ENCODE measurements around the gene APOL2.
A peak's percentile ranks its signal among the peaks of the same experiment; 100 is the strongest.

APOL2 gene

GRCh38 chr22:36235585-36235984 is 3.7 kb downstream of the APOL2 start:
- no peak overlapping the region for H3K4ac ChIP-seq (ENCODE audit: low read depth in 1 of 2, low read length in 2 of 2)
- no peak overlapping the region for H2AK5ac ChIP-seq (ENCODE audit: low read length, severe bottlenecking)
- H2BK120ac ChIP-seq (ENCODE audit: low read depth, low read length): no peak overlapping the region
- peak overlapping the region; percentile 91 for H3K9ac ChIP-seq (ENCODE audit: low read length)
- peaks cover 31% of the 10 kb centered on the region for H3K4me1 ChIP-seq (ENCODE audit: control insufficient read depth, insufficient read depth, low read depth, low read length)
- H3K79me1 ChIP-seq (replicated peaks; ENCODE audit: low read length, poor library complexity, severe bottlenecking): peaks cover 21% of the 10 kb centered on the region
- peaks cover 28 to 56% of the 10 kb centered on the region in 2 experiments for H3K36me3 ChIP-seq (ENCODE audit: control insufficient read depth in 1 of 2, insufficient read depth in 2 of 2, low read depth in 1 of 2, low read length in 2 of 2)
- H2AFZ ChIP-seq (ENCODE audit: low read depth, low read length): no peak overlapping the region
- H4K8ac ChIP-seq (ENCODE audit: low read length): no peak overlapping the region
- no peak overlapping the region for H3K18ac ChIP-seq (ENCODE audit: low read depth in 1 of 2, low read length in 2 of 2)
- no peak overlapping the region for H3K27ac ChIP-seq (ENCODE audit: low read length, poor library complexity, severe bottlenecking)
- no peak overlapping the region for H2BK12ac ChIP-seq (ENCODE audit: low read length in 2 of 2)
- H3K27me3 ChIP-seq (ENCODE audit: control insufficient read depth in 1 of 2, insufficient read depth in 1 of 2, low read length in 2 of 2): no peaks in the 10 kb centered on the region
- H3K4me2 ChIP-seq (ENCODE audit: low read length, poor library complexity, severe bottlenecking): no peak overlapping the region
- H3K23ac ChIP-seq (ENCODE audit: low read length in 2 of 2): no peak overlapping the region
- no peak overlapping the region for H3K14ac ChIP-seq (ENCODE audit: low read length in 2 of 2)
- DNase-seq: no peak
- H2BK5ac ChIP-seq (ENCODE audit: low read depth, low read length, poor library complexity, severe bottlenecking): no peak overlapping the region
- H4K91ac ChIP-seq (ENCODE audit: low read length): no peak overlapping the region
- H3K9me3 ChIP-seq (ENCODE audit: control insufficient read depth, low read length): no peaks in the 10 kb centered on the region
- WGBS: 90% methylated on average over 3 of the region's 3 CpGs
- no peak overlapping the region for H2BK15ac ChIP-seq (ENCODE audit: low read depth, poor library complexity, severe bottlenecking)
- H3K4me3 ChIP-seq (ENCODE audit: insufficient read depth in 1 of 2, low read depth in 1 of 2, low read length in 2 of 2): peak overlapping the region in 1 of 2 experiments; percentile 86

- H3K27ac ChIP-seq (ENCODE audit: low read length, poor library complexity, severe bottlenecking): no peak overlapping the region
- no peak for DNase-seq
- H3K4ac ChIP-seq (ENCODE audit: low read depth in 1 of 2, low read length in 2 of 2): no peak overlapping the region
- H3K27me3 ChIP-seq (ENCODE audit: control insufficient read depth in 1 of 2, insufficient read depth in 1 of 2, low read length in 2 of 2): no peaks in the 10 kb centered on the region
- H3K18ac ChIP-seq (ENCODE audit: low read depth in 1 of 2, low read length in 2 of 2): no peak overlapping the region
- 95% methylated on average over 2 of the region's 2 CpGs for WGBS
- H3K4me3 ChIP-seq (ENCODE audit: insufficient read depth in 1 of 2, low read depth in 1 of 2, low read length in 2 of 2): peak overlapping the region in 1 of 2 experiments; percentile 26
- no peaks in the 10 kb centered on the region for H3K9me3 ChIP-seq (ENCODE audit: control insufficient read depth, low read length)
- no peak overlapping the region for H2BK5ac ChIP-seq (ENCODE audit: low read depth, low read length, poor library complexity, severe bottlenecking)
- H2AK5ac ChIP-seq (ENCODE audit: low read length, severe bottlenecking): no peak overlapping the region
- peaks cover 29% of the 10 kb centered on the region for H3K4me1 ChIP-seq (ENCODE audit: control insufficient read depth, insufficient read depth, low read depth, low read length)
- H4K91ac ChIP-seq (ENCODE audit: low read length): no peak overlapping the region
- H2AFZ ChIP-seq (ENCODE audit: low read depth, low read length): no peak overlapping the region
- no peak overlapping the region for H3K4me2 ChIP-seq (ENCODE audit: low read length, poor library complexity, severe bottlenecking)
- no peak overlapping the region for H2BK15ac ChIP-seq (ENCODE audit: low read depth, poor library complexity, severe bottlenecking)
- H2BK12ac ChIP-seq (ENCODE audit: low read length in 2 of 2): no peak overlapping the region
- no peak overlapping the region for H3K23ac ChIP-seq (ENCODE audit: low read length in 2 of 2)
- H4K8ac ChIP-seq (ENCODE audit: low read length): no peak overlapping the region
- H3K79me1 ChIP-seq (replicated peaks; ENCODE audit: low read length, poor library complexity, severe bottlenecking): peaks cover 23% of the 10 kb centered on the region
- peaks cover 35 to 63% of the 10 kb centered on the region in 2 experiments for H3K36me3 ChIP-seq (ENCODE audit: control insufficient read depth in 1 of 2, insufficient read depth in 2 of 2, low read depth in 1 of 2, low read length in 2 of 2)
- peak overlapping the region in 1 of 2 experiments; percentile 38 for H3K14ac ChIP-seq (ENCODE audit: low read length in 2 of 2)
- no peak overlapping the region for H2BK120ac ChIP-seq (ENCODE audit: low read depth, low read length)
- H3K9ac ChIP-seq (ENCODE audit: low read length): no peak overlapping the region
Observed at GRCh38 chr22:36234919-36235318, 4.4 kb downstream of the APOL2 start.

DNA sequence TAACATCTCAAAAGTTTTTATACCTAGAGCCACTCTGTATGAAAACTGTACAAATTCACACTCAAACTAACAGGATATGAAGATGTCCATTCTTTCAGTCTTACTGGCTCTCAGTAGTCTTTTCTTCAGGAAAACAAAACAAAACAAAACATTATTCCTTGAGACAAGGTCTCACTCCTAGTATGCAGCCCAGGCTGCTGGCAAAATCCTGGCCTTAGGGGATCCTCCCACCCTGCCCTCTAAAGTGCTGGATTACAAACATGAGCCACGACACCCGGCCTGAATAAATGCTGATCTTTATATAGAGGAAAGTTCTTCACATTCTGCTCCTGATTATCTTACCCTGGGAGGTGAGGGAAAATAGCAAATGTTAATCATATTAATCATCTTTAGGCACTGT is 5.1 kb downstream of the APOL2 start:
- Histone ChIP-seq H2BK12ac (ENCODE audit: low read length in 2 of 2) (no peak overlapping the region), H2BK5ac (ENCODE audit: low read depth, low read length, poor library complexity, severe bottlenecking) (no peak overlapping the region), H3K27ac (ENCODE audit: low read length, poor library complexity, severe bottlenecking) (no peak overlapping the region), H4K91ac (ENCODE audit: low read length) (no peak overlapping the region), H3K79me1 (replicated peaks; ENCODE audit: low read length, poor library complexity, severe bottlenecking) (peaks cover 23% of the 10 kb centered on the region), H2BK15ac (ENCODE audit: low read depth, poor library complexity, severe bottlenecking) (no peak overlapping the region), H3K4me1 (ENCODE audit: control insufficient read depth, insufficient read depth, low read depth, low read length) (peaks cover 24% of the 10 kb centered on the region), H4K8ac (ENCODE audit: low read length) (no peak overlapping the region), H3K27me3 (ENCODE audit: control insufficient read depth in 1 of 2, insufficient read depth in 1 of 2, low read length in 2 of 2) (no peaks in the 10 kb centered on the region), H3K4me3 (ENCODE audit: insufficient read depth in 1 of 2, low read depth in 1 of 2, low read length in 2 of 2) (peak overlapping the region in 1 of 2 experiments; percentile 26), H3K36me3 (ENCODE audit: control insufficient read depth in 1 of 2, insufficient read depth in 2 of 2, low read depth in 1 of 2, low read length in 2 of 2) (peaks cover 38 to 70% of the 10 kb centered on the region in 2 experiments), H2BK120ac (ENCODE audit: low read depth, low read length) (no peak overlapping the region), H3K9ac (ENCODE audit: low read length) (peak overlapping the region; percentile 30), H2AFZ (ENCODE audit: low read depth, low read length) (no peak overlapping the region), H3K14ac (ENCODE audit: low read length in 2 of 2) (no peak overlapping the region), H3K23ac (ENCODE audit: low read length in 2 of 2) (no peak overlapping the region), H3K9me3 (ENCODE audit: control insufficient read depth, low read length) (no peaks in the 10 kb centered on the region), H3K4ac (ENCODE audit: low read depth in 1 of 2, low read length in 2 of 2) (no peak overlapping the region), H3K4me2 (ENCODE audit: low read length, poor library complexity, severe bottlenecking) (no peak overlapping the region), H2AK5ac (ENCODE audit: low read length, severe bottlenecking) (no peak overlapping the region), H3K18ac (ENCODE audit: low read depth in 1 of 2, low read length in 2 of 2) (no peak overlapping the region)
- no CpG with 5 or more reads among the region's 2 CpGs for WGBS
- no peak for DNase-seq

GRCh38 chr22:36233796-36234195 is 5.5 kb downstream of the APOL2 start:
- Histone ChIP-seq H3K4me2 (ENCODE audit: low read length, poor library complexity, severe bottlenecking) (no peak overlapping the region), H3K79me1 (replicated peaks; ENCODE audit: low read length, poor library complexity, severe bottlenecking) (peaks cover 23% of the 10 kb centered on the region), H4K91ac (ENCODE audit: low read length) (no peak overlapping the region), H3K14ac (ENCODE audit: low read length in 2 of 2) (no peak overlapping the region), H3K27me3 (ENCODE audit: control insufficient read depth in 1 of 2, insufficient read depth in 1 of 2, low read length in 2 of 2) (no peaks in the 10 kb centered on the region), H3K23ac (ENCODE audit: low read length in 2 of 2) (no peak overlapping the region), H2BK120ac (ENCODE audit: low read depth, low read length) (no peak overlapping the region), H2BK15ac (ENCODE audit: low read depth, poor library complexity, severe bottlenecking) (no peak overlapping the region), H2BK12ac (ENCODE audit: low read length in 2 of 2) (no peak overlapping the region), H3K4me1 (ENCODE audit: control insufficient read depth, insufficient read depth, low read depth, low read length) (peaks cover 24% of the 10 kb centered on the region), H2AK5ac (ENCODE audit: low read length, severe bottlenecking) (no peak overlapping the region), H3K9ac (ENCODE audit: low read length) (no peak overlapping the region), H3K4ac (ENCODE audit: low read depth in 1 of 2, low read length in 2 of 2) (no peak overlapping the region), H3K9me3 (ENCODE audit: control insufficient read depth, low read length) (no peaks in the 10 kb centered on the region), H4K8ac (ENCODE audit: low read length) (no peak overlapping the region), H3K4me3 (ENCODE audit: insufficient read depth in 1 of 2, low read depth in 1 of 2, low read length in 2 of 2) (no peak overlapping the region), H3K36me3 (ENCODE audit: control insufficient read depth in 1 of 2, insufficient read depth in 2 of 2, low read depth in 1 of 2, low read length in 2 of 2) (peaks cover 42 to 74% of the 10 kb centered on the region in 2 experiments), H3K27ac (ENCODE audit: low read length, poor library complexity, severe bottlenecking) (no peak overlapping the region), H2BK5ac (ENCODE audit: low read depth, low read length, poor library complexity, severe bottlenecking) (no peak overlapping the region), H2AFZ (ENCODE audit: low read depth, low read length) (no peak overlapping the region), H3K18ac (ENCODE audit: low read depth in 1 of 2, low read length in 2 of 2) (no peak overlapping the region)
- 93% methylated on average over 5 of the region's 7 CpGs for WGBS
- no peak for DNase-seq

Measured in mesenchymal stem cell (in vitro differentiated cells and primary cell).